Activated CD4-positive, alpha-beta T cell treated with anti-CD3 and anti-CD28 coated beads, Interleukin-2, Interleukin-6, amounts not matched to agents 100 ng/mL and 50 ng/mL, durations not matched to agents 16 hours and 8 hours (primary cell): ENCODE measurements around the gene P2RY14.

ENCODE experiments used
- DNase-seq: peaks from one replicate; pipeline ENCODE4 v3.0.0-alpha.2; 2020

Gene P2RY14

GRCh38 chr3:151213151-151213550 lies 65.2 kb downstream of the P2RY14 start:
- no peak for DNase-seq

- DNase-seq: no peak
Measured at GRCh38 chr3:151210676-151211381, 67.5 kb downstream of the P2RY14 start.

GRCh38 chr3:151209654-151210053 lies 68.7 kb downstream of the P2RY14 start:
- peak; percentile 50 for DNase-seq

- peak; percentile 60 for DNase-seq
Measured at GRCh38 chr3:151206201-151206600, 72.1 kb downstream of the P2RY14 start.

- no peak for DNase-seq
Measured at GRCh38 chr3:151205482-151205881, 72.9 kb downstream of the P2RY14 start.

GRCh38 chr3:151204530-151205402 lies 73.6 kb downstream of the P2RY14 start:
- peak; percentile 67 for DNase-seq

- peak; percentile 89 for DNase-seq
Measured at GRCh38 chr3:151203051-151203420, 75.3 kb downstream of the P2RY14 start, which contains the start of gene GPR171. GPR171 (minus strand) TSS chr3:151203216; CDS start chr3:151199386, 3,830 bp downstream.

GRCh38 chr3:151201051-151201730 lies 77.2 kb downstream of the P2RY14 start:
- DNase-seq: peak; percentile 49

GRCh38 chr3:151200586-151200985 lies 77.8 kb downstream of the P2RY14 start:
- DNase-seq: no peak

GRCh38 chr3:151199554-151200438 lies 78.5 kb downstream of the P2RY14 start:
- peak; percentile 58 for DNase-seq

GRCh38 chr3:151198849-151199248 lies 79.5 kb downstream of the P2RY14 start:
- DNase-seq: no peak

GRCh38 chr3:151197981-151198767 lies 80.2 kb downstream of the P2RY14 start:
- no peak for DNase-seq

- no peak for DNase-seq
Measured at GRCh38 chr3:151197228-151197627, 81.1 kb downstream of the P2RY14 start.

GRCh38 chr3:151196434-151196833 lies 81.9 kb downstream of the P2RY14 start:
- no peak for DNase-seq

GRCh38 chr3:151195826-151196225 lies 82.5 kb downstream of the P2RY14 start:
- DNase-seq: no peak

GRCh38 chr3:151192545-151192944 lies 85.8 kb downstream of the P2RY14 start:
- no peak for DNase-seq

- no peak for DNase-seq
Measured at GRCh38 chr3:151191095-151191494, 87.2 kb downstream of the P2RY14 start.

- DNase-seq: no peak
Measured at GRCh38 chr3:151183265-151183671, 95.1 kb downstream of the P2RY14 start.

GRCh38 chr3:151182349-151183079 lies 95.8 kb downstream of the P2RY14 start:
- no peak for DNase-seq

- no peak for DNase-seq
Measured at GRCh38 chr3:151178208-151178845, 100.0 kb downstream of the P2RY14 start.
